ENCODE results near the gene ST3GAL5. TPM values are rescaled to one million over a fixed set of nuclear protein-coding genes. Genes with fewer than 3 reads are reported as not detected.

ST3GAL5 gene
- total RNA-seq: 2.4 and 10.3 TPM in 2 replicates

DNA sequence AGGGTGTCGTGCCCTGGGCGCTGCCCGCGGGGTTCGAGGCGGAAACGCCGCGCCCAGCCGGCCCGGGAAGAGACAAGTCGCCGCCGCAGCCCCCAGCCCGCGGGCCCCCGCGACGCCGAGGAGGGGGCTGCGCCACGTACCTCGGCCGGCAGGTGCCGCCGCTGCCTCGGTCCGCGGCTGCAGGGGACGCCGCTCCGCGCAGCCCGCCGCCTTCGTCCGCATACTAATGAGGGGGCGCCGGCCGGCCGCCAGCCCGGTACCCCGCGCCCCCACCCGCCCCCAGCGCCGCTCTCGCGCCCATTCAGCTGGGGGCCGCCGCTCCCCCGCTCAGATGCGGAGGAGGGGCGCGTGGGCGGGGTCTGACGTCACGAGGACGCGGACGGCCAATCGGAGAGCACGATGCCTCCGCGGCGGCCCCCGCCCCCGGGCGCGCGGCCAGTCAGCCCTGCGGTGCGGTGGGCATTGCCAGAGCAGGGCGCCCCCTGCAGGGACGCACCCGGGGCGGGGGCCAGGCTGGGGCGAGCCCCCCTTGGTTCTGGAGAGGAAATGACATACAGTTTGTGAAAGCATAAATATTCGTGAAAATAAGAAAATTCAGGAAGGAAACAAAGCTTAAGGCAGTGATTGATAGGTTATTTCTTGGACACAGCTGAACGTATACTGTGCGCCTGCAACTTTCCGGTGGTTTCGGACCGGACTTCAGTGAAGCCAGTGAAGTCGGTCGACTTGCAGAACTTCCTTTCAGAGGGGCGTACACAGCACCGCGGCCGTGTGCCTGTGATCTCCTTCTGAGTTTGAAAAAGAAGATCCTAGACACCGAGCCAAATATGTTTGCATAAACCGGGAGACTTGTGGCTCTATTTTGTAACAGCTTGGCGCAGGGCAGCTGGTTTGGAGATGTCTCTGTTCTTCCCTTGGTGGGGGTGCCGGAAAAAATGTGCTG, at the start of gene ST3GAL5:
TSS of gene ST3GAL5 (minus strand) at position 307 of the 943 bp plus-strand sequence. CDS start at position 222, 85 bp downstream.

Other genes with a start within 250 kb of the ST3GAL5 start
- gene SFTPB, start 220.8 kb downstream of the ST3GAL5 start, total RNA-seq: not detected in 2 replicates
- under 0.01 TPM in 1 of 2 replicates, not detected in the other for gene GNLY, start 194.6 kb downstream of the ST3GAL5 start, total RNA-seq
- 0.07 TPM in 1 of 2 replicates, not detected in the other for gene ATOH8, start 135.0 kb downstream of the ST3GAL5 start, total RNA-seq
- 12.3 and 40.0 TPM in 2 replicates for gene POLR1A, start 216.9 kb upstream of the ST3GAL5 start, total RNA-seq
- 69.4 and 90.8 TPM in 2 replicates for gene PTCD3, start 217.2 kb upstream of the ST3GAL5 start, total RNA-seq

All from nasal cavity respiratory epithelium epithelial cell of viscerocranial mucosa (primary cell).